GM19099 (cell line): Measurements from ENCODE around the gene ACVR2B.

Experiments
- POLR2A ChIP-seq: IDR thresholded peaks from 3 replicates; pipeline ENCODE4 v1.6.1; 2011; ENCODE audit warnings: low read depth; ENCODE audit not compliant: insufficient read length; ENCODE audit errors: extremely low read depth

The ACVR2B gene

GRCh38 chr3:38458796-38459498, 5.3 kb downstream of the ACVR2B start:
- no peak for TF ChIP-seq POLR2A

- TF ChIP-seq POLR2A = no peak
Observed at GRCh38 chr3:38459499-38460048, 5.9 kb downstream of the ACVR2B start.

GRCh38 chr3:38460377-38461270, 6.9 kb downstream of the ACVR2B start:
- no peak for TF ChIP-seq POLR2A

- TF ChIP-seq POLR2A = no peak
Observed at GRCh38 chr3:38465588-38466154, 12.0 kb downstream of the ACVR2B start.

DNA sequence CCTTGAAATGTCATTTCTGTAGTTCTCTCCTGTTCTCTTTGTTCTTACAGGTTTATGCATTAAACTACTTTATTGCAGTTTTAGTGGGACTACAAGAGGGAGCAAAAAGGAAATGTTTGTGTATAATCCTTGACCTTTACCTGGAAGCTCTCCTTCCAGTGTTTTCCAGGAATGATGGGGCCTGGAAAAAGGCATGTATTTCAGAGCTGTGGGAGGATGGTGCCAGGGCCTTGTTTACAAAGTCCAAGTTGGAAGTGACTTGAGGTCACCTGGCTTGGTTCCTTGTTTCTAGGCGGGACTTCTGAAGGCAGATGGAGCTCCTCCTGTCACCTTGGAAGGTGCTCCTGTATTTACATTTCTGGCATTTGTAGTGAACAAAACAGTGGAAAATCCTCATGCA, 15.1 kb downstream of the ACVR2B start:
- TF ChIP-seq POLR2A = no peak

- TF ChIP-seq POLR2A = no peak
Observed at GRCh38 chr3:38469852-38470251, 16.2 kb downstream of the ACVR2B start.

DNA sequence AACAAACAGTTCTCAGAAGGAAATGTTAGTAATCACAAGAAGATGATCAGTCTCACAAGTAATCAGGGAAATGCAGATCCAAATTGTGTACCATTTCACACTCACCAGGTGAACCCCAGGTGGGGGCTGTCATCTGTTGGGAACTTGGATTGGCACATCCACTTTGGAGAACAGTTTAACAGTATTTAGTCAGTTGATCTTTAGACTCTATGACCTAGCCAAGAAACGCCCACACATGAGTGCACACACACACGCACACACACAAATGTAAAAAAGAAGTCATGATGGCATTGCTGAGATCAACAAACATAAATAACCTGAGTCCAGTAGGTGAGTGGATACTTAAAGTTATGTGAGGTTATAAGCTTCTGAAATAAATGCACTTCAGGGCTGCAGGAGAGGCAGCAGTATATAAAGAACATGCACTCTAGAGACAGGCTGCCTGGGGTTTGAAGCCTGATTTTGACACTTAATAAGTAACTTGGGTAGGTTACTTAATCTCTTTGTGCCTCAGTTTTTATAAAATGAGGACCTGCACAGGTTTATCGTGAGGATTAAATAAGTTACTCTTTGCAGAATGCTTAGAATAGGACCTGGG, 17.7 kb downstream of the ACVR2B start:
- no peak for TF ChIP-seq POLR2A

DNA sequence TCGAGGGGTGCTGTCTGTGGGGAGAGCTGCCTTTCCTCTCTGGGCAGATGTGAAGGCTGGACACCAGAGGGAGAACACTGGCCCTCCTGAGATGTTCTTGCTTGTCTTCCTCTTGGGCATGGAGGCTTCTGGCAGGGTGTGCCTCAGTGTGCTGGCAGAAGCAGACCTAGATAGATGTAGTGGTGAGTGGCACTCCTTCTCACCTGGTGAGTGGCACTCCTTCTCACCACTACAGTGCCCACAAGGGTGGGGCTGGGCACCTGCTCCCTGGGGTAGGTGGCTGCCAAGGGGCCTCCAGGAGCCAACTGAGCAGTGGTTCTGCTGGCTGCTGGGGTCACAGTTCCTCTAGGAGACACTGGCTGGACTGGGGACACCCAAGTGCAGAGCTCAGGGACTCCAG, 18.7 kb downstream of the ACVR2B start:
- TF ChIP-seq POLR2A = no peak

DNA sequence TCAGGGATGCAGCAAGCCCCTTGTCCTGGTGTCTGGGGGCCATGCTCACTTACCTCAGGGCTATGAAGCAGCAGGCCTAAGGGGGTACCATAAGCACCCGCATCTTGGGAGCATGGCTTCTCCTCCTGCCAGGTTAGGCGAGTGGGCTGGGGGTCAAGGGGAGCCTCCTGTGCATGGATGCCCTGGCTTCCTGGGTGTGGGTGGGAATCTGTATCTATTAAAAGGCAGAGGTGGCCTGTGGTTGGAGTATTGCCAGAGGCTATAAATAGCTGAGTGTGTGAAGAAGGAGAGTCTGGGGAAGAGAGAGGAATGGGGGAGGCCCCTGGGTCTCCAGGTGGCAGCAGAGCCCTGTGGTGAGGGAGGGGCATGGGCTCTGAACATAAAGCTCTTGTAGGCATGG, 19.5 kb downstream of the ACVR2B start:
- TF ChIP-seq POLR2A = no peak

GRCh38 chr3:38474928-38475605, 21.4 kb downstream of the ACVR2B start:
- TF ChIP-seq POLR2A = no peak

GRCh38 chr3:38475716-38476115, 22.0 kb downstream of the ACVR2B start:
- TF ChIP-seq POLR2A = no peak

GRCh38 chr3:38476157-38476756, 22.6 kb downstream of the ACVR2B start:
- no peak for TF ChIP-seq POLR2A

DNA sequence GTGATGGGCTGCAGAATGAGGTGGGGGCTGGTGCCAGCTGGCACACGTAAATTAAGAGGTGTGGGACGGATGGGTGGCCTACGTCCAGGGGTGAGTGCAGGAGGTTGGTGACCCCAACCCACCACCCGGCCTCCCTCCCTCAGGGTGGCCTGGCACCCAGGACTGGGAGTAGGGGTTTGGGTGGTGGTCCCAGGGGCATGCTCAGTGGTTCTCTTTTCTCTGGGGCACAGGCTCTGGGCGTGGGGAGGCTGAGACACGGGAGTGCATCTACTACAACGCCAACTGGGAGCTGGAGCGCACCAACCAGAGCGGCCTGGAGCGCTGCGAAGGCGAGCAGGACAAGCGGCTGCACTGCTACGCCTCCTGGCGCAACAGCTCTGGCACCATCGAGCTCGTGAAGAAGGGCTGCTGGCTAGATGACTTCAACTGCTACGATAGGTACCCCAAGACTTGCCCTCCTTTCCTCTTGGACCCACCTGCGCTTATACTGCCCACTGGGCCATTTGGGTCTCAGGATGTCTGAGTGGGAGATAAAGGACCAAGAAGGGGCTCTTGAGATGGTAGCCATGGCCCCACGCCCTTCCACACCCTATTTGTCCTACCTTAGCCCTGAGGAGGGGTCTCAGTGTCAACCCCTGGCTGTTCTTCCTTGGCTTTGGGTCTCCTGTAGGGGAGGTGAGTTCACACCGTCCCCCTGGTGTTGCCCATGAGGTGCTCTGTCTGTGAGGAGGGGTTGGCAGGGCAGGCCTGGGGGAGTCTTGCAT, 23.5 kb downstream of the ACVR2B start:
- no peak for TF ChIP-seq POLR2A

DNA sequence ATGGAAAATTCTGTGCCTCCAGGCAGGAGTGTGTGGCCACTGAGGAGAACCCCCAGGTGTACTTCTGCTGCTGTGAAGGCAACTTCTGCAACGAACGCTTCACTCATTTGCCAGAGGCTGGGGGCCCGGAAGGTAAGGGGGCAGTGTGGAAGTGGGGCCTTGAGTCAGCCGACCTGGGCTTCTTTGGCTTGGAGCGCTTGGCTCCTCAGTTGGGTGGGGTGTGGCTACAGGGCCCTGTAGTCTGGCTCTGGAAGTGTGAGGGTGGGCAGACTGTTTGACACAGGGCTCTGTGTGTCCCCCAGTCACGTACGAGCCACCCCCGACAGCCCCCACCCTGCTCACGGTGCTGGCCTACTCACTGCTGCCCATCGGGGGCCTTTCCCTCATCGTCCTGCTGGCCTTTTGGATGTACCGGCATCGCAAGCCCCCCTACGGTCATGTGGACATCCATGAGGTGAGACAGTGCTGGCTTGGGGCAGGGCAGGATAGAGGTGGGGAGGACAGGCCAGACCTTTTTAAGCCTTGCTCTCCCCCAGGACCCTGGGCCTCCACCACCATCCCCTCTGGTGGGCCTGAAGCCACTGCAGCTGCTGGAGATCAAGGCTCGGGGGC, 24.3 kb downstream of the ACVR2B start:
- TF ChIP-seq POLR2A = no peak

DNA sequence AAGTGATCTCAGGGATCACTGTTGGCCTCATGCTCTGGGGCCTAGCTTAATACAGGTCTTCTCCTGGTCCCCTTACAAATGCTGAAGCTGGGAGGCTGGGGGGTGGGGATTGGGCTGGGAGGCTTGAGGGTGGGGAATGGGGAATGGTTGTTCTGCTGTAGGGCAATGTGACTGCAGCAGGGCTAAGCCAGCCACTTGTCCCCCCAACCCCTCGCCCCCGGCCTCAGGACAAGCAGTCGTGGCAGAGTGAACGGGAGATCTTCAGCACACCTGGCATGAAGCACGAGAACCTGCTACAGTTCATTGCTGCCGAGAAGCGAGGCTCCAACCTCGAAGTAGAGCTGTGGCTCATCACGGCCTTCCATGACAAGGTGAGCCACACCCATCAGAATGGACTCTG, 25.2 kb downstream of the ACVR2B start:
- TF ChIP-seq POLR2A = no peak
